Cardiac fibroblast (primary cell): ENCODE data around the gene MAP3K5.

Source experiments
- DNase-seq, 2 donors: peaks; one replicate each; pipeline versions ENCODE4 v3.0.0 to v3.0.0-alpha.2; 2010; ENCODE audit warnings: low read depth in 2 of 2
- H3K4me3 ChIP-seq, 2 donors: replicated peaks in 1 of 2; 1 replicate in 1 of 2; 2 replicates in 1 of 2; pipeline ENCODE4 v1.5.1; 2011; ENCODE audit warnings: low read depth in 2 of 2, low read length in 2 of 2, mild to moderate bottlenecking in 2 of 2, moderate library complexity in 1 of 2
- TF ChIP-seq, protein P1 (sequence below): IDR thresholded peaks from one replicate; pipeline ENCODE4 v1.5.1; 2011; ENCODE audit warnings: low read depth, mild to moderate bottlenecking, low read length, inconsistent platforms

The MAP3K5 gene, protein sequence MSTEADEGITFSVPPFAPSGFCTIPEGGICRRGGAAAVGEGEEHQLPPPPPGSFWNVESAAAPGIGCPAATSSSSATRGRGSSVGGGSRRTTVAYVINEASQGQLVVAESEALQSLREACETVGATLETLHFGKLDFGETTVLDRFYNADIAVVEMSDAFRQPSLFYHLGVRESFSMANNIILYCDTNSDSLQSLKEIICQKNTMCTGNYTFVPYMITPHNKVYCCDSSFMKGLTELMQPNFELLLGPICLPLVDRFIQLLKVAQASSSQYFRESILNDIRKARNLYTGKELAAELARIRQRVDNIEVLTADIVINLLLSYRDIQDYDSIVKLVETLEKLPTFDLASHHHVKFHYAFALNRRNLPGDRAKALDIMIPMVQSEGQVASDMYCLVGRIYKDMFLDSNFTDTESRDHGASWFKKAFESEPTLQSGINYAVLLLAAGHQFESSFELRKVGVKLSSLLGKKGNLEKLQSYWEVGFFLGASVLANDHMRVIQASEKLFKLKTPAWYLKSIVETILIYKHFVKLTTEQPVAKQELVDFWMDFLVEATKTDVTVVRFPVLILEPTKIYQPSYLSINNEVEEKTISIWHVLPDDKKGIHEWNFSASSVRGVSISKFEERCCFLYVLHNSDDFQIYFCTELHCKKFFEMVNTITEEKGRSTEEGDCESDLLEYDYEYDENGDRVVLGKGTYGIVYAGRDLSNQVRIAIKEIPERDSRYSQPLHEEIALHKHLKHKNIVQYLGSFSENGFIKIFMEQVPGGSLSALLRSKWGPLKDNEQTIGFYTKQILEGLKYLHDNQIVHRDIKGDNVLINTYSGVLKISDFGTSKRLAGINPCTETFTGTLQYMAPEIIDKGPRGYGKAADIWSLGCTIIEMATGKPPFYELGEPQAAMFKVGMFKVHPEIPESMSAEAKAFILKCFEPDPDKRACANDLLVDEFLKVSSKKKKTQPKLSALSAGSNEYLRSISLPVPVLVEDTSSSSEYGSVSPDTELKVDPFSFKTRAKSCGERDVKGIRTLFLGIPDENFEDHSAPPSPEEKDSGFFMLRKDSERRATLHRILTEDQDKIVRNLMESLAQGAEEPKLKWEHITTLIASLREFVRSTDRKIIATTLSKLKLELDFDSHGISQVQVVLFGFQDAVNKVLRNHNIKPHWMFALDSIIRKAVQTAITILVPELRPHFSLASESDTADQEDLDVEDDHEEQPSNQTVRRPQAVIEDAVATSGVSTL (N-terminal part only)

DNA sequence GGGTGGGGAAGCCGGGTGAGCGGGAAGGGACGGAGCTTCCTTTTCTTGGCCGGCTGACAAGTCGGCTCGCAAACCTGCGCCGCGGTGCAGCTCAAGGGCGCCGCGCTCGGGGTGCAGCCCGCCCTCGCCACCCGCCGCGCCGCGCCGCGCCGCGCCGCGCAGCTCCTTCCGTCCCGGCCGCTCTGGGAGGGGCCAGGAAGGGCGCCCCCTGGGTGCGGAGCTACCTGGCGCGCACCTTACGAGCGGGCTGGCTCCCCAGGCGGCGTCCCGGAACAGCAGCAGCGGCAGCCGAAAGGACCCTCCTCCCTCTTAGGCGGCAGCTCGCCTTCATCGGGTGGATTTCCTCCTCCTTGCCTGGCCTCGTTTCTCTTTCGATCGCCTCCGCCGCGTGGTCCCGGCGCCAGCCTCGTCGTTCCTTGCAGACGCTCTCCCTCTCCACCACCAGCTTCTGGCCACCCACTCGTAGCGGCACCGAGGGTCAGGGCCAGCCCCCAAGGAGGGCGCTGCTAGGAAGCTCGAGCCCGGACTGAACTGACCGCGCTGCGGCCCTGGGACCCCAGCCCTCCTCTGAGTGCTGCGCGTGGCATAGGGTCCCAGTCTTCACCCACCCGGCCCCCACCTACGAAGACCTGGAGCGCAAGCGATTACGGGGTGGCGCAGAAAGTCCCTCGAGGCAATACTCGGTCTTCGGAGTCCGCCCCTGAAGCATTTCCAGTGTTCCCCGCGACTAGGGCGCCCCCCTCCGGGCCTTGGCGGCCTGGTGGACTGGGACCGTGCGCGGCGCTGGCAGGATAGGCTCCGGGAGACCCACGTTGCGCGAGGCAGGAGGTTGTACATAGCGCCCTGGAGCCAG is at the start of gene MAP3K5:
MAP3K5 (minus strand) TSS at position 68 of the 853 bp plus-strand sequence. CDS start 320 bp downstream, outside the sequence.
- TF ChIP-seq, protein P1, sequence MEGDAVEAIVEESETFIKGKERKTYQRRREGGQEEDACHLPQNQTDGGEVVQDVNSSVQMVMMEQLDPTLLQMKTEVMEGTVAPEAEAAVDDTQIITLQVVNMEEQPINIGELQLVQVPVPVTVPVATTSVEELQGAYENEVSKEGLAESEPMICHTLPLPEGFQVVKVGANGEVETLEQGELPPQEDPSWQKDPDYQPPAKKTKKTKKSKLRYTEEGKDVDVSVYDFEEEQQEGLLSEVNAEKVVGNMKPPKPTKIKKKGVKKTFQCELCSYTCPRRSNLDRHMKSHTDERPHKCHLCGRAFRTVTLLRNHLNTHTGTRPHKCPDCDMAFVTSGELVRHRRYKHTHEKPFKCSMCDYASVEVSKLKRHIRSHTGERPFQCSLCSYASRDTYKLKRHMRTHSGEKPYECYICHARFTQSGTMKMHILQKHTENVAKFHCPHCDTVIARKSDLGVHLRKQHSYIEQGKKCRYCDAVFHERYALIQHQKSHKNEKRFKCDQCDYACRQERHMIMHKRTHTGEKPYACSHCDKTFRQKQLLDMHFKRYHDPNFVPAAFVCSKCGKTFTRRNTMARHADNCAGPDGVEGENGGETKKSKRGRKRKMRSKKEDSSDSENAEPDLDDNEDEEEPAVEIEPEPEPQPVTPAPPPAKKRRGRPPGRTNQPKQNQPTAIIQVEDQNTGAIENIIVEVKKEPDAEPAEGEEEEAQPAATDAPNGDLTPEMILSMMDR: peak; percentile 88
- peak within 1 kb of the TSS; percentile 90 to 97 for H3K4me3 ChIP-seq
- DNase-seq: peak; percentile 92 to 94

DNA sequence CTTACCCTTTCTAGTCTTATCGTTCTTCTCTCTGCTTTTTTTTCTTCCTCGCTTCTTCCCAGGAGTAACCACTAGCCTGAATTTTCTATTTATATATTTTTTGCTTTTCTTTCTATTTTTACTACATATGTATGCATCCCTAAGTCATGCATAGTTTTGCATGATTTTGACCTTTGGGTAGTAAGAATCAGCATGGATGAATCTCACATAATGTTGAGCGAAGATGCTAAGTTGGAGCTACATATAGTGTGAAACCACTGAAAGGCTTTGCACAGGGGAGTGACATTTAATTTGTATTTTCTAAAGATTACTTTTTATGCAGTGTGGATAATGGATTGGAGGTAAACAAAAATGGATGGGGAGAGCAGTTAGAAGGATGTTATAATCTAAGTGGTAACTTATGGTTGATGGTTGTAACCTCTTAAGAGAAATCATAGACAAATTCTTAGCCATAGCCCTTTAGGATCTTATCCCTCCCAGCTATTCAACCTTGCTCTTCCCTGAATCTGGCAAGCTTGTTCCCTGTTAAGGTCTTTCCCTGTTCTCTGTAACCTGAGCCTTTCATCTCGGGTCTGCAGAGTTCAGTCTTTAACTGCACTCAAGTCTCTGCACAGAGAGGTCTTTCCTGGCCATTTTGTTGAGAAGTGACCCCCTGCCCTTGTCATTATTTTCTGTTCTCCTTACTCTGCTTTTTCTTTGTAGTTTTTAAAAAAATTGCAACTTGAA is 48.2 kb upstream of the MAP3K5 start:
- no peak for DNase-seq
- TF ChIP-seq, protein P1: no peak
- no peak overlapping the region for H3K4me3 ChIP-seq

DNA sequence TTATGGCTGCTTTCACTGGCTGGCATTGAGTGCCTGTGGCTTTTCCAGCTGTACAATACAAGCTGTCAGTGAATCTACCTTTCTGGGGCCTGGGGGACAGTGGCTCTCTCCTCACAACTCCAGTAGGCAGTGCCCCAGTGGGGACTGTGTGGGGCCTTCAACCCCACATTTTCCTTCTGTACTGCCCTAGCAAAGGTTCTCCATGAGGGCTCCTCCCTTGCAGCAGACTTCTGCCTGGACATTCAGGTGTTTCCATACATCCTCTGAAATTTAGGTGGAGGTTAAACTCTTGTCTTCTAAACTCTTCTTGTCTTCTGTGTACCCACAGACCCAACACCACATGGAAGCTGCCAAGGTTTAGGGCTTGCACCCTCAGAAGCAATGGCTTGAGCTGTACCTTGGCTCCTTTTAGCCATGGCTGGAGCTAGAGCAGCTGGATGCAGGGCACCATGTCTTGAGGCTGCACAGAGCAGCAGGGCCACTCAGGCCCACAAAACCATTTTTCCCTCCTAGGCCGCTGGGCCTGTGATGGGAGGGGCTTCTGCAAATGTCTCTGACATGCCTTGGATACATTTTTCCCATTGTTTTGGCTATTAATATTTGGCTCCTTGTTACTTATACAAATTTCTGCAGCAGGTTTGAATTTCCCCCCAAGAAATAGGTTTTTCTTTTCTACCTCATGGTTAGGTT is 39.7 kb upstream of the MAP3K5 start:
- no peak overlapping the region for H3K4me3 ChIP-seq
- no peak for DNase-seq
- TF ChIP-seq, protein P1: no peak

DNA sequence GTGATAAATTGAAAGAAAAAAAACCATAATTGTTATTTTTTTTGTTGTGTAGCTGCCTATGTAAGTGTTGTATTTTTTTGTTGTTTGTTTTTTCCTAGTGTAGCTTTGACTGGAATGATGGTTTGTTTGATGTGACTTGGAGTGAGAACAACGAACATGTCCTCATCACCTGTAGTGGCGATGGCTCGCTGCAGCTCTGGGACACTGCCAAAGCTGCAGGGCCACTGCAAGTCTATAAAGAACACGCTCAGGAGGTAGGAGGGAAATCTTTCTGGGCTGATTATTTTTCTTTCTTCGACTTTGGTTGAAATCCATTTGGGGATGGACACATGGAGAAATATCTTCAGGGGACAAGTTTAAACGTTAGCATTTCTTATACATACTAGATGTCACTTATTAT is 33.9 kb upstream of the MAP3K5 start:
- no peak overlapping the region for H3K4me3 ChIP-seq
- TF ChIP-seq, protein P1: no peak
- no peak for DNase-seq

DNA sequence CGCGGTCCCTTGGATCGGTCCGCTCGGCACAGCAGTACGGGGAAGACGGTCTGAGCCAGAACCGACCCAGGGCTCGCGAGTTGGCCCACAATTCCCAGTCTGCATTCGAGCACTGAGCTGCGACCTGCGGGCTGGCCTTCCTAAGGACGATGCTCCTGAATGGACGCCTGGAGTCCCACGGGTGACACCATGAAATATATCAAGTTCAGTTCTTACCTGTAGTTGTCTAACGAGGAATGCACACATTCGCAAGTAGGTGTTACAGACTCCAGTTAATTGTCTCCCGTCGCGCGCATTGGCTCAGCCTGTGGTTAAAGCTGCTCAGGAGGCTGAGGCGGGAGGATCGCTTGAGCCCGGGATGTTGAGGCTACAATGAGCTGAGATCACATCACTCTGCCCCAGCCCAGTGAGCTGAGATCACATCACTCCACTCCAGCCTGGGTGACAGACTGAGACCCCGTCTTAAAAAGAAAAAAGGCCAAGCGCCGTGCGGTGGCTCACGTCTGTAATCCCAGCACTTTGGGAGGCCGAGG is 30.9 kb upstream of the MAP3K5 start:
- peak overlapping the region; percentile 70 to 79 for H3K4me3 ChIP-seq
- TF ChIP-seq, protein P1: no peak
- DNase-seq: no peak
